WTC11 (cell line): ENCODE results near the gene MRPL10. TPM values are rescaled to one million over a fixed set of nuclear protein-coding genes. Genes with fewer than 3 reads are reported as not detected.
A peak's percentile ranks its signal among the peaks of the same experiment; 100 is the strongest.

Experiments
- ATAC-seq: fragments of 200-7000 bp; cut with Tn5 transposase; 2 replicates; pipeline ENCODE4 v1.10.0; 2021; ENCODE audit warnings: mild to moderate bottlenecking, moderate library complexity
- CTCF ChIA-PET: fragments of 300-600 bp; sonication (Branson Sonifier 250); formaldehyde crosslinking; loops from one replicate; lab custom pipeline; 2021; ENCODE audit warnings: antibody characterized with exemption; lab: Charles Lee
- POLR2A ChIA-PET: fragments of 350-600 bp; sonication (Branson Sonifier 250); formaldehyde crosslinking; loops from one replicate; lab custom pipeline; 2021; ENCODE audit warnings: antibody characterized with exemption; lab: Charles Lee
- DNase-seq: peaks from one replicate; pipeline ENCODE4 v3.0.0; 2021; ENCODE audit warnings: low spot score
- H3K27ac Mint-ChIP-seq: 2 replicates; pipeline ENCODE4 v1.8.0; 2021; ENCODE audit warnings: mixed read lengths
- H3K27me3 Mint-ChIP-seq: 2 replicates; pipeline ENCODE4 v1.8.0; 2021; ENCODE audit warnings: low read depth, mild to moderate bottlenecking, moderate library complexity, mixed read lengths
- H3K36me3 Mint-ChIP-seq: 2 replicates; pipeline ENCODE4 v1.8.0; 2021; ENCODE audit warnings: mixed read lengths
- H3K4me1 Mint-ChIP-seq: 2 replicates; pipeline ENCODE4 v1.8.0; 2022; ENCODE audit warnings: mixed read lengths
- H3K4me3 Mint-ChIP-seq: 2 replicates; pipeline ENCODE4 v1.8.0; 2021; ENCODE audit warnings: mild to moderate bottlenecking, moderate library complexity, mixed read lengths
- H3K9me3 Mint-ChIP-seq: 2 replicates; pipeline ENCODE4 v1.8.0; 2021; ENCODE audit warnings: mixed read lengths
- ATF1 ChIP-seq: sonication (generic); formaldehyde crosslinking; IDR thresholded peaks from 2 replicates; pipeline ENCODE4 v1.8.1; 2023; ENCODE audit warnings: mild to moderate bottlenecking, moderate library complexity, missing genetic modification reagents
- ATF2 ChIP-seq: sonication (generic); formaldehyde crosslinking; IDR thresholded peaks from 2 replicates; pipeline ENCODE4 v1.8.1; 2022; ENCODE audit warnings: low read depth, missing genetic modification reagents, borderline replicate concordance
- CREB1 ChIP-seq: sonication (generic); formaldehyde crosslinking; IDR thresholded peaks from 2 replicates; pipeline ENCODE4 v1.8.0; 2023; ENCODE audit warnings: mild to moderate bottlenecking, missing genetic modification reagents
- CREM ChIP-seq: sonication (generic); formaldehyde crosslinking; IDR thresholded peaks from 2 replicates; pipeline ENCODE4 v1.8.1; 2022; ENCODE audit warnings: mild to moderate bottlenecking, missing genetic modification reagents, moderate library complexity
- ESRRA ChIP-seq: sonication (generic); formaldehyde crosslinking; IDR thresholded peaks from 2 replicates; pipeline ENCODE4 v1.8.1; 2022; ENCODE audit warnings: mild to moderate bottlenecking, missing genetic modification reagents, borderline replicate concordance
- FOXJ3 ChIP-seq: sonication (generic); formaldehyde crosslinking; IDR thresholded peaks from 2 replicates; pipeline ENCODE4 v1.9.0; 2021; ENCODE audit warnings: missing genetic modification reagents, mild to moderate bottlenecking, borderline replicate concordance
- GABPB1 ChIP-seq: sonication (generic); formaldehyde crosslinking; IDR thresholded peaks from 2 replicates; pipeline ENCODE4 v1.8.1; 2023; ENCODE audit warnings: mild to moderate bottlenecking, missing genetic modification reagents
- GTF2I ChIP-seq: fragments of 250-450 bp; sonication (Bioruptor Pico); conservative IDR thresholded peaks from 2 replicates; pipeline ENCODE4 v1.4.0; 2021; ENCODE audit warnings: mild to moderate bottlenecking
- JUN ChIP-seq: sonication (generic); formaldehyde crosslinking; IDR thresholded peaks from 2 replicates; pipeline ENCODE4 v1.8.0; 2023; ENCODE audit warnings: mild to moderate bottlenecking, missing genetic modification reagents
- MAX ChIP-seq: sonication (generic); formaldehyde crosslinking; IDR thresholded peaks from 2 replicates; pipeline ENCODE4 v1.8.0; 2022; ENCODE audit warnings: mild to moderate bottlenecking, missing genetic modification reagents
- MLX ChIP-seq: sonication (generic); formaldehyde crosslinking; IDR thresholded peaks from 2 replicates; pipeline ENCODE4 v1.8.1; 2023; ENCODE audit warnings: mild to moderate bottlenecking, missing genetic modification reagents, moderate library complexity
- MYBL2 ChIP-seq: sonication (generic); formaldehyde crosslinking; IDR thresholded peaks from 2 replicates; pipeline ENCODE4 v1.8.1; 2023; ENCODE audit warnings: mild to moderate bottlenecking, moderate library complexity, missing genetic modification reagents
- NFATC4 ChIP-seq: fragments of 250-450 bp; sonication (Bioruptor Pico); IDR thresholded peaks from 2 replicates; pipeline ENCODE4 v1.9.0; 2021; ENCODE audit warnings: mild to moderate bottlenecking
- NFYB ChIP-seq: sonication (generic); formaldehyde crosslinking; conservative IDR thresholded peaks from 2 replicates; pipeline ENCODE4 v1.8.0; 2022; ENCODE audit warnings: low read depth, missing genetic modification reagents
- PREB ChIP-seq: sonication (generic); formaldehyde crosslinking; IDR thresholded peaks from 2 replicates; pipeline ENCODE4 v1.8.1; 2022; ENCODE audit warnings: mild to moderate bottlenecking, missing genetic modification reagents, moderate library complexity, borderline replicate concordance
- RELA ChIP-seq: sonication (generic); formaldehyde crosslinking; IDR thresholded peaks from 2 replicates; pipeline ENCODE4 v1.8.1; 2022; ENCODE audit warnings: missing genetic modification reagents, mild to moderate bottlenecking, borderline replicate concordance
- SOX15 ChIP-seq: fragments of 250-450 bp; sonication (Bioruptor Pico); IDR thresholded peaks from 2 replicates; pipeline ENCODE4 v1.9.0; 2021; ENCODE audit warnings: mild to moderate bottlenecking
- TP53 ChIP-seq: sonication (generic); formaldehyde crosslinking; IDR thresholded peaks from 2 replicates; pipeline ENCODE4 v1.8.1; 2023; ENCODE audit warnings: mild to moderate bottlenecking, missing genetic modification reagents
- USF1 ChIP-seq: sonication (generic); formaldehyde crosslinking; IDR thresholded peaks from 2 replicates; pipeline ENCODE4 v1.8.0; 2022; ENCODE audit warnings: mild to moderate bottlenecking, missing genetic modification reagents
- USF2 ChIP-seq: sonication (generic); formaldehyde crosslinking; IDR thresholded peaks from 2 replicates; pipeline ENCODE4 v1.8.1; 2023; ENCODE audit warnings: mild to moderate bottlenecking, missing genetic modification reagents, moderate library complexity
- ZBTB21 ChIP-seq: sonication (generic); formaldehyde crosslinking; IDR thresholded peaks from 2 replicates; pipeline ENCODE4 v1.8.1; 2023; ENCODE audit warnings: mild to moderate bottlenecking, missing genetic modification reagents, borderline replicate concordance
- ZNF138 ChIP-seq: sonication (generic); formaldehyde crosslinking; conservative IDR thresholded peaks from 2 replicates; pipeline ENCODE4 v1.8.1; 2022; ENCODE audit warnings: mild to moderate bottlenecking, moderate library complexity, missing genetic modification reagents
- ZNF232 ChIP-seq: sonication (generic); formaldehyde crosslinking; IDR thresholded peaks from 2 replicates; pipeline ENCODE4 v1.8.0; 2022; ENCODE audit warnings: mild to moderate bottlenecking, missing genetic modification reagents
- ZNF425 ChIP-seq: fragments of 250-450 bp; sonication (Bioruptor Pico); conservative IDR thresholded peaks from 2 replicates; pipeline ENCODE4 v1.9.0; 2021; ENCODE audit warnings: mild to moderate bottlenecking
- ZSCAN18 ChIP-seq: fragments of 250-450 bp; sonication (Bioruptor Pico); IDR thresholded peaks from 2 replicates; pipeline ENCODE4 v2.1.2; 2022; ENCODE audit warnings: mild to moderate bottlenecking, moderate library complexity
- total RNA-seq: library from RNA; stranded (reverse); gene quantifications from 3 replicates; pipeline ENCODE4 v1.2.3, GENCODE V29; 2021

Gene MRPL10
- total RNA-seq, 1 experiment from 2014 or later, result 80.1 TPM

GRCh38 chr17:47847341-47848197, 16.2 kb upstream of the MRPL10 start (continued):
- TF ChIP-seq ATF1 (0 out of 2 replicates have a peak, but pooled peaks have one; percentile 74), NFATC4 (no peak), USF2 (CRISPR knock-in tag) (no peak), MYBL2 (CRISPR knock-in tag) (peak; percentile 81), CREM (peak; percentile 62; the same call in 1 of the 2 replicates), NFYB (CRISPR knock-in tag) (no peak; the same call in 1 of the 2 replicates), ATF2 (CRISPR knock-in tag) (0 out of 2 replicates have a peak, but pooled peaks have one; percentile 56), ESRRA (CRISPR knock-in tag) (peak; percentile 89; the same call in 1 of the 2 replicates), ZNF232 (peak; percentile 97), TP53 (CRISPR knock-in tag) (peak; percentile 87), CREB1 (peak; percentile 86), SOX15 (CRISPR knock-in tag) (no peak), PREB (CRISPR knock-in tag) (no peak), ZNF138 (CRISPR knock-in tag) (0 out of 2 replicates have a peak, but pooled peaks have one; percentile 19), MLX (peak; percentile 85; the same call in 1 of the 2 replicates), FOXJ3 (CRISPR knock-in tag) (no peak), GTF2I (CRISPR knock-in tag) (no peak), ZBTB21 (no peak; the same call in 1 of the 2 replicates)

- Mint-ChIP-seq H3K27ac (no peak overlapping the region), H3K36me3 (no peaks in the 10 kb centered on the region), H3K4me1 (peaks cover 45% of the 10 kb centered on the region), H3K9me3 (no peaks in the 10 kb centered on the region), H3K27me3 (peaks cover 70% of the 10 kb centered on the region), H3K4me3 (peak overlapping the region; percentile 77)
- CTCF ChIA-PET, result interaction anchor here (0.7 to 19.3 kb wide), 34 partner anchors 10 to 174 kb away, joined by 3 to 1122 read pairs (median 10); partner anchors contain the start of genes CDK5RAP3, LRRC46, MRPL10 and OSBPL7
- POLR2A ChIA-PET, result interaction anchor here (1.0 to 2.2 kb wide), 4 partner anchors 16 to 49 kb away, joined by 4 to 15 read pairs (median 10); partner anchors contain the start of genes LRRC46, MRPL10 and SP2
- ATAC-seq (no peak), DNase-seq (peak; percentile 53)
- TF ChIP-seq USF1 (CRISPR knock-in tag), result no peak
- no peak for TF ChIP-seq ZNF425 (CRISPR knock-in tag)
- TF ChIP-seq JUN, result no peak
- TF ChIP-seq ZSCAN18, result no peak
- TF ChIP-seq MAX (CRISPR knock-in tag), result no peak
- no peak for TF ChIP-seq RELA (CRISPR knock-in tag)
- no peak for TF ChIP-seq GABPB1
Observed at GRCh38 chr17:47846716-47847340, 15.5 kb upstream of the MRPL10 start.
